Measurements from ENCODE around the gene DEPP1.

The DEPP1 gene

GRCh38 chr10:44954042-44954441 lies 24.6 kb downstream of the DEPP1 start:
- DNase-seq (ENCODE audit: low spot score): no peak

DNA sequence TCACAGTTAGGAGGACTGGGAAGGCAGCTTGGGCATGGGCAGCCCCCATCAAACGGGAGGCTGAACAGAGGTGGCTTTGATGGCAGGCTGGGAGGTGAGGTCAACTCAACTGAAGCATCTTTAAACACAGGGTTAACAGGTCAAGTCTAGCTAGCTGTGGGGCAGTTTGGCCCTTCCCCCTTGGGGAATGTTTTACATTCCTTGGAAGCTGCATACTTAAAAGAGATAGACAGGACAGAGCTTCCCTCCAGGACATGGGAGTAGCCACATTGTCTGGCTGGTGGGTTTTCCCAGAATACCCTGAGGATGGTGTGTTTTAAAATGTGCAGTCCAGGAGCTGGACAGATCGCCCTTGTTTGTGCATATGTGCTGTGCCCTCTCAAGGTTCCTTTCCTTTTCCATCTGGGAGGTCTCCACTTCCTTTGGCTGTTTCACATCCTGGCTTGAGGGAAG lies 25.8 kb downstream of the DEPP1 start:
- DNase-seq (ENCODE audit: low spot score): no peak

- DNase-seq (ENCODE audit: low spot score): no peak
Measured at GRCh38 chr10:44951576-44952226, 26.9 kb downstream of the DEPP1 start.

DNA sequence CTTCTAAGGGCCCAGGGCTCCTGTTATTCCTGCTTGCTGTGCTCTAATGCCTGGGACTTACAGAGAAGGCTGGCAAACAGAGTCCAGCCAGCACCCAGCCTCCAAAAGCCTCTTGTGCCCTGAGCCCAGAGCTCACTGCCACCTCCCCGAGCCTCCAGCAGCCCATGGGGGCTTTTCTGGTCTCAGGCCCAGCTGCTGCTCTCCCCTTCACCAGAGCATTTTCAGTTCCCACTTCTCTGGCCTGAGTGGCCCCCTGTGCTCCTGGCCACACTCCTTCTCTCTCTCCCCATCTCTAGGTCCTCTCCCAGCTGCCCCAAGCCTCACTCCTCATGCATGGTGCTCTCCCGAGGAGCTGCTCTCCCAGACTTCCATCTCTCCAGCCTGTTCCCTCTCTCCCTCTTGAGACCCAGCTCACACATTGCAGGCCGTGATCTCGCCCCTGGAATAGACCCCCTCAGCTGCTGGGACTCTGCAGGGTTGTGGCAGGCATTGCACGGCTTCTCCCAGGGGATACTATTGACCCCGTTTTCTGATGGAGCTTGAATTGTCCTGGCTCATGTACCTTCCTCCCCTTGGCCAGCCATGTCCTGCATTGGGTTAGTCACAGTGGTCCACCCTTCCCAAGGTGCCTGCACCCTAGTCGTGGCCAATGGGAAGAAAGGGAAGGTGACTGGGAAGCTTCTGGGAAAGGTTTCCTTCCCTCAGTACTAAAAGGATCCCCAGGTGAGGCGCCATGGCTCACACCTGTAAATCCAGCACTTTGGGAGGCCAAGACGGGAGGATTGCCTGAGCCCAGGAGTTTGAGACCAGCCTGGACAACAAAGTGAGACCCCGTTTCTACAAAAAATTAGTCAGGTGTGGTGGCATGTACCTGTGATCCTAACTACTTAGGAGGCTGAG lies 28.0 kb downstream of the DEPP1 start:
- no peak for DNase-seq (ENCODE audit: low spot score)

GRCh38 chr10:44949915-44950314 lies 28.7 kb downstream of the DEPP1 start:
- no peak for DNase-seq (ENCODE audit: low spot score)

DNA sequence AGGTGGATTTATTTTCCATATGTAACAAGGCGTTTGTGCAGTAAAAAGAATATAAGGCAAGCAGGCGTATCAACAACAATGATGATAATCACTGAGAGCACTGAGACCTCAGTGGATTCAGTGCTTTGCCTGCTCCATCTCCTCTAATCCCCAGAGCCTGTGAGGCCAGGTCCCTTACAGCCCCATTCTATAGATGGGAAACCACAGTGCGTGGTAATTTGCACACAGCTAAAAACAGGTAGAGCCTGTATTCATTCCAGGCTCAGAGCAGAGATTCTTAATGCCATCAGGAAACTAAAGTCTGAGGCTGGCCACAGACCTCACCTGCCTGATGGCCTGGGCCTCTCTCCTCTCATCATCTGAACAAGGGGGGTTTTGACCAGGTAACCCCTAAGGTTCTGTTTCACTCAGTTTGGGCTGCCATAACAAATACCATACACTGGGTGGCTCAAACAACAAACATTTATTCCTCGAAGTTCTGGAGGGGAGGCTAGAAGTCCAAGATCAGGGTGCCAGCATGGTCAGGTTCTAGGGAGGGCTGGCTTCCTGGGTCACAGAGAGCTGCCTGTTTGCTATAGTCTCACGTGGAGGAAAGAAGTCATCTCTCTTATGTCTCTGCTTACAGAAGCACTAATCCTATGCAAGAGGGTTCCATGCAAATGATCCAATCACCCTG lies 29.3 kb downstream of the DEPP1 start:
- no peak for DNase-seq (ENCODE audit: low spot score)

- DNase-seq (ENCODE audit: low spot score): no peak
Measured at GRCh38 chr10:44948642-44949041, 30.0 kb downstream of the DEPP1 start.

DNA sequence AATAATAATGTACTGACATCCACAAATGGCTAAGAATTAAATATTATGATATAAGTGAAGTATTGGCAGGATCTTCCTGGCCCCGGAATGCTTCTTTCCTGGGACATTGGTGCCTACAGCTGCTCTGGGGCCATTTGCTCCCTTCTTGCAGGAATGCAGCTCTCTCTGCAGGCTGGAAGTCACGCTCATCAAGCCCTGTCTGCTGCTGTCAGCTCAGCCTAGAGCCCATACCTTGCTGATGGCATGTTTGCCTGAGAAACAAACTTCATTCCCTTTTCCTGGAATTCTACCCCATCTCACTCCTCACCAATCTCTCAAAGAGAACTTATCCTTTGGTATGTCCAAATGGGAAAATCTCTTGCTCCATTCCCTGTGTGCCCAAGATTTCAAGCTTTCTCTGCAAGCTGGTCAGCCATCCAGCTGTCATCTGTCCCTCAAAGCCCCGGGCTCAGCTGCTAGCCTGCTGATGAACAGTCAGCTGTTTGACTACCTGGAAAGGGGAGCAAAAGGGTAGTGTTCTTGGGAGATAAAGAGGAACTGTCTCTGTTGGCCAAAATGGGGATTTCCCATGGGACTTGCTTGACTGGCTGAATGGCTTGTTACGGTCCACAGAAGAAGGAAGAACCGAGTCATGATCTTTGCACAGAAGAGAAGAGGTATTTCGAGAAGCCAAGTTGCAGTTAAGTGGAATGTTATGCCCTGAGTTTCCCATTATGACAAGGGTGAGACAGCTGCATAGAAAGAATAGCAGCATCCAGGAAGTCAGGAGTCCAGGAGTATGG lies 31.0 kb downstream of the DEPP1 start:
- DNase-seq (ENCODE audit: low spot score): no peak

- DNase-seq (ENCODE audit: low spot score): no peak
Measured at GRCh38 chr10:44946205-44946604, 32.4 kb downstream of the DEPP1 start.

GRCh38 chr10:44944354-44944753 lies 34.3 kb downstream of the DEPP1 start:
- DNase-seq (ENCODE audit: low spot score): no peak

DNA sequence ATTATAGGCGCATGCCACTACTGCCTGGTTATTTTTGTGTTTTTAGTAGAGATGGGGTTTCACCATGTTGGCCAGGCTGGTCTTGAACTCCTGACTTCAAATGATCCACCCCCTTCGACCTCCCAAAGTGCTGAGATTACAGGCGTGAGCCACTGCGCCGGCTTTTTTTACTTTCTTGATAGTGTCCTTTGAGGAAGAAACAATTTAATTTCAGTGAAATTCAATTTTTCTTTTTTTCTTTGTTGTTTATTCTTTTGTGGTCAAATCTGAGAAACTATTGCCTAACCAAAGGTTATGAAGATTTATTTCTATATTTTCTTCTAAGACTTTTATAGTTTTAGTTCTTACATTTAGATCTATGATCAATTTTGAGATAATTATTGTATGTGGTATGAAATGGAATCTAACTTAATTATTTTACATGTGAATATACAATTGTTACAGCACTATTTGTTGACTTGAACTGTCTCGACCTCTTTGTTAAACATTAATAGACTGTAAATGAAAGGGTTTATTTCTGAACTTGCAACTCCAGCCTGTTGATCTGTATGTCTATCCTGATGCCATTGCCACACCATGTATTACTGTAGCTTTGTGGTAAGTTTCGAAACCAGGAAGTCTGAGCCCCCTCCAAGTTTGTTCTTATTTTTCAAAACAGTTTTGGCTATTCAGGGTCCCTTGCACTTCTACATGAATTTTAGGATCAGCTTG lies 38.8 kb downstream of the DEPP1 start:
- no peak for DNase-seq (ENCODE audit: low spot score)

GRCh38 chr10:44938956-44939355 lies 39.7 kb downstream of the DEPP1 start:
- DNase-seq (ENCODE audit: low spot score): no peak

GRCh38 chr10:44937196-44938005 lies 41.2 kb downstream of the DEPP1 start:
- DNase-seq (ENCODE audit: low spot score): no peak

GRCh38 chr10:44936314-44936975 lies 42.2 kb downstream of the DEPP1 start:
- DNase-seq (ENCODE audit: low spot score): no peak

DNA sequence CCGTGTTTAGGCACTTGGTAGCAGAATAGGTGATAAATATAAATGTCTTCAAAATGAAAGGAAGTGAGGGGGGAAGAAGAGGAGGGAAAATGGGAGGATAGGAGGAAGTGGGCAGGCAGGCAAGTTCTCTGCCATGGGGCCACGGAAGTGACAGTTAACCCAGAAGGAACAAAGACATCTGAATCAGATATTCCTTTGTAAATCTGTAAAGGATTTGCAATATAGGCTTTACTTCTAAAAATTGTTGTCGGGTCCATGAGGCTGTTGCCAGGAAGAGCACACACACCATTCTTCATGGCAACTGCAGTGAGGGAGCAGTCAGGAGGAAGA lies 42.7 kb downstream of the DEPP1 start:
- DNase-seq (ENCODE audit: low spot score): no peak

DNA sequence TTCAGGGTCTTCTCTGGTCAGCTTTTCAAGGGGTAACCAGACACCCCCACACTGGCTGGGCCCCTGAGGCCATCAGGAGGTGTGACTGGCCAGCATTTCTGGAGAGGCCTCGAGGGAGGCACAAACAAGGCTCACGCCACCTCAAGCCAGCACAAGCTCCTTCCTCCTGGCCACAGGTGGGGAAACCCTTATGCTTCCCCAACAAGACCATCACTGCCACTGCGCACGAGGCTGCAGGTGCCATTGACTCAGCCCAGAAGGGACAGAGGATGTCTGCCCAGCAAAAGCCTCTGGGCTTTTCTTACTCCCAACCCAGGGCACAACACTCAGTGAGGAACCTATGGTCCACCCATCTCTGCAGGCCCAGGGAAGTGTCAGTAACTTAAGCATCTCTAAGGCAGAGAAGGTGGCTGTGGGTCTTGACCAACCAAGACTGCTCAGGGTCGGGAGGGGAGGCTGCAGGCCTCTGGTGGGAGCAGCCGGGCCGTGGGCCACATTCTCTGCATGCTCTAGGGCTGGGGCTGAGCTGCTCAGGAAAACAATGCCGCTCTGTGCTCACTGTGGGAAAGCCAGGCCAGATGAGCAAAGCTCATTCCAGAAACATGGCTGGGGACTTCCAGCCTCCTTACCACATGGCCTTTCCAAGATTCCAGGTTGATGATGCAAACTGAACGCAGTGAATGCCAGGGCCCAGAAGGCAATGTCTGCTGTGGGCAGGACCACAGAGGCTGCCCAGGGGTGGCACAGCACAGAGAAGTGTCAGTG lies 43.2 kb downstream of the DEPP1 start:
- DNase-seq (ENCODE audit: low spot score): peak; percentile 93

- DNase-seq (ENCODE audit: low spot score): no peak
Measured at GRCh38 chr10:44934416-44935200, 44.0 kb downstream of the DEPP1 start.
